ENCODE measurements around the gene ZNF511.

ZNF511 gene

DNA sequence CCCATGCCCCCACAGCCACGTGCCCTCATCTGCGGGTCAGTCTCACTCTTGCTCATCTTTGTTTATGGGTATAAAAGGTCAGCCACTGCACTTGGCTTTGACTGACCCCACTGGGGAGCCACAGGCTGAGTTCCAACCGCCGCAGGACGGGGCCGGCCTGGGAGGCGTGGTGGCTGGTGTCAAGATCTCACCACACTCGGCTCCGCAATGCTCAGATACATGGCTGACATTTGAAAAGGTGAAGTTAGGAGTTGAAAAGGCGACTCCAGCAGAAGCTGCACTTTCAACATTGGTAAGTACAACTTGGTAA is 14.9 kb upstream of the ZNF511 start:
- no peak for DNase-seq

DNA sequence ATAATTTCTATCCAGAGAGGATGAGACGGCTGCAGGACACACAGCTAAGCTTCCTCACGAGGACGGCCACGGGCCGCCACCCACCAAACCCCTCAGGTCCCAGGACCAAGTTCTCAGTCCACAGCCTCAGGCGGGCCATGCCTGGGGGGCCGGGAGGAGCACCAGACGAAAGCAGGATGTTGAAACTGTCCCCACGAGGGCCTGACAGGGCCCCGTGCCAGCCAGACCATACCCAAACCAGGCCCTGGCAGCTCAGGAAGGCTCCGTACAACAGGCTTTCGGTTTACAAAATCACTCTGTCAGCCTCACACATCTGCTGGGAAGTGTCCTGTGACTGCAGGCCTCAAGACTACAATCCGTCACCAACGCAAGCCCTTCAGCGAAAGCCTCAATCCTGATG is 14.5 kb upstream of the ZNF511 start:
- DNase-seq = no peak

DNA sequence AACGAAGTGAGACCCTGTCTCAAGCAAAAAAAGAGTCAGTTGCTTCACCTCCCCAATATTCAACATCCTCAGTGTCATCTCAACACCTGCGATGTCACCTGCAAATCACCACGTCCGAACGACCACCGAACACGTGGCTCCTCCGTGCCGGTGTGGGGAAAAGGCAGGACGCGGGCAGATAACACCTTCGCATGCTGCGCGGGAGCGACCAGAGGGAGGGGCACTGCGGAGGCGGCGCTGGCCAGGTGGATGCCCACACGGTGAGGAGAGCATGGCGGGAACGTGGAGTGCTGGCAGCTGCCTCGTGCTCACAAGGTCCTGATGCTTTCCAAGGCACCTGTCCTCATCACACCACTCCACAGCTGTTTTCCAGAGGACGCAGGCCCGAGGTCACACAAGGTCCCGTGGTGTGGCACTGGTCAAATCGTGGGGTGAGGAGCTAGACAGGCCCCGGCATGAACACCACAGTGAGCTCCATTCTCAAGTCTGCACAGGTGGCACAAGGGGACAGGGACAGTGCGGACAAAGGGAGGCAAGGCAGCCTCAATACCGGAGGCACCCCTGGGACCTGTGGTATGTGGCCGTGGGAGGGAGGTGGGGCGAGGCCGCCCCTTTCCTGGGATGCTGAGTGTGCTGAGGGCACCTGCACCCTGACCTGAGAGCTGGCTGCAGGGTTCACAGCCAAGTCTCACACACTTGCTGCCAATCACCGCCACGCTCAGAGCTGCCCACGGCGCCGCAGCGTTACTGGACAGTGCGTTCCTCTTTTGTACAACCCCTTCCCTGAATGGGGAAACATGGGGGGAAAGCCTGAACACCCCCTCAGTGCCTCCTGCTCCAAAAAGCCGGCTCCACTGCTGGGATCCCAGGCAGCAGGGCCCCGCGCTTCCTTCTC is 13.0 kb upstream of the ZNF511 start:
- no peak for DNase-seq

DNA sequence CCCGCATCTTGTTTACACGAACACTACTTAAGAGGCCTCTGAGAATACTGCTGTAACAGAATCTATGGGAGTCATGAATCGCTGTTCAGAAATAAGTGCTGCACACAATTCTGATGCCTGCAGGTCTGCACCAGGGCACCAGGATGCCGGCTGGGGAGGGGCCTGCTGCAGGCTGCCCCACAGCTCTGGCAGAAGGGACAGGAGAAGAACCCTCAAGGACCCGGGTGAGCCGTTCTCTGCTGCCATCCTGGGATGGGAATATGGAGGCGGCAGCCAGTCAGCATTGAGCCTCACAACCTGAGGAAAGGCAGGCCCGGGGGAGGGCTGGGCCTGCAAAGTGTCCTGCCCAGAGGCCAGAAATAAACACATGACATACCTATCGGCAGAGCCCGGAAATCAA is 11.2 kb upstream of the ZNF511 start:
- DNase-seq = no peak

DNA sequence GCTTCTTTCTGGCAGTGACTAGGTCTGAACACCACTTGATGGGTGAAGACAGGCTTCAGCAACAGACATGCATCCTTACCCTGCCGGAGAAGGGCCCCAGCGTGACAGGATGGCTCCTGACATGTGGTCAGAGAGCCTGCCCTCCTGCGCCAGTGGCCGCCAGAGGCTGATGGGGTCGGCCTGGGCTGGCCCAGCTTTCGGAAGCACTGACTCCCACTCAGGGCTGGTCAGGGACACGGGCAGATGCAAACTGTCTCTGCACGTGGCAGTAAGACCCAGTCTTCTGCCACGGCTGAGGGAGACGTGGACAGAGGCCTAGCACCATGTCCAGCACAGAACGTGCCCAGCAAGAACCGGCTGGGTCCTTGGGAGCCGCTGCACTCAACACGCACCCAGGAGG is 10.2 kb upstream of the ZNF511 start:
- DNase-seq = no peak

DNA sequence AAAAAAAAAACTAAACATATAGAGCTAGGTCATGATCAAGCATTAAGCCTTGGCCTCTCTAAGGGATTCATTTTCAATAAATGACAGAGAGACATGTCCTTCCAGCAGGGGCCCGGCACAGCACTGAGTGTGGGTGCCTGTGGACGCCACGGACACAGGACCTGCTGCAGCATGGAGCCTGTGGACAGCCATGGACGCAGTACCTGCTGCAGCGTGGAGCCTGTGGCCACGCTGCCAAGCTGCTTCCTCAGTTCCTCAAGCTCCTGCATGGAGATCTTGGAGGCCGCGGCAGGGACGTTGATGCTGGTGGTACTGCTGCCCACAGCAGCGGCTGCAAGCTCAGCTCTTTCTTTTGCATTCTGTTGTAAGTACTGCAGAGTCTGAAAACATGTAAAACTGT is 9.5 kb upstream of the ZNF511 start:
- DNase-seq = no peak

DNA sequence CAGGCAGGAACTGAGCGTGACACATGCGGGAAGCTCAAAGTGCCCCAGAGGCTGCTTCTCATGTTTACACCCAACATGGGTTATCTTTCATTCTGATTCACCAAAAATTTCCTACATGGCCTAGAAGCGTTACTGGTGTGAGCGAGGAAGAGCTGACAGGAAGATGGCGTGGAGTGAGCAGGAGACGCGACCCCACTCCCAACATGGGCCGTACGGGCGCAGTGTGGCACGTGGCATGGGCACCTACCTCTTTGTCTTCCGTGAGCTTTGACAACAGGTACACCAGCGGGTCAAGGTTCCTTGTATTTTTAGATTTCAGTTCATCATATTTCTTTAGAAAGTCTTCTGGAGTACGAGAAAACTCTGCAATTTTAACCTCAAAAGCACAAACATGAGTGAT is 9.0 kb upstream of the ZNF511 start:
- no peak for DNase-seq

DNA sequence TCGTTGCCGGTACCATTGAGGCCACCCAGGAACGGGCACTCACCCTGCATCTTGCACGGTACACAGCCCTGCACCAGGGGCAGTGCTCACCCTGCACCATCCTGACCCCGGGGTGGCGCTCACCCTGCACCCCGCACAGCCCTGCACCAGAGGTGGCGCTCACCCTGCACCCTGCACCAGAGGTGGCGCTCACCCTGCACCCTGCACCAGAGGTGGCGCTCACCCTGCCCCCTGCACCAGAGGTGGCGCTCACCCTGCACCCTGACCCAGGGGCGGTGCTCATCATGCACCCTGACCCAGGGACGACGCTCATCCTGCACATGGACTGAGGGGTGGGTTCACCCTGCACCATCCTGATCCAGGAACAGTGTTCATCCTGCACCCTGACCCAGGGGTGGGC is 6.5 kb upstream of the ZNF511 start:
- no peak for DNase-seq

DNA sequence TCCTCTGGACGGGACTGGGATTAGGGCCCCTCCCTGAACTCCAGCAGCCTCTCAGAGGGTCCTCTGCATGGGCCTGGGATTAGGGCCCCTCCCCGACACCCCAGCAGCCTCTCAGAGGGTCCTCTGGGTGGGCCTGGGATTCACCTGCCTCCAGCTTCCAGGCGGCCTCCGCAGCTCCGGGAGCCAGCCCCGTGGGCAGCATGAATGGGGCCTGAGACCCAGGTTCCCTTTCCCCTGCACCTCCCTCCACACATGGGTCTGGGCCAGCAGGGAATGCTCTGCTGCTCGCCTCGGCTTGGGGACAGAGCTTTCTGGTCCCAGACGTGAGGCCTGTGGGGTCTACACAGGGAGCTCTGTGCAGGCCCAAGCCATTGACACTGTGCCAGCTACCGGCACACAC is 5.5 kb upstream of the ZNF511 start:
- DNase-seq = no peak

DNA sequence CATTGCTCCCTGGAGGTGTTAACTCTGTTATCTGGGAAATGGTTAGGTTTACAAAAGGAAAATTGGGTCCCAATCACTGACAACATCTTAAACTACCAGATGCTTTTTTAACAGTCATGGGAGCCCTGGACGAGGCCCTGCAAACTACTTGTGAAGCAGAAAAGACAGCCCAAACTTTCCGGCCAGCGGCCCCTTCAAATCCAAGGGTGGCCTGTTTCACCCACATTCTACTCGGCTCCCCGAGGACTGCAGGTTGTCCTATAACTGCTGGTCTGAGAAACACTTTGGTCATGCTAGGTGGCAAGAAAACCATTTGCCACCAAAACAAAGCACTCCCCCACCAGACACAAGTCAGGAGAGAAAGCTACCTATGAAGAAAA is 2.6 kb upstream of the ZNF511 start:
- no peak for DNase-seq

DNA sequence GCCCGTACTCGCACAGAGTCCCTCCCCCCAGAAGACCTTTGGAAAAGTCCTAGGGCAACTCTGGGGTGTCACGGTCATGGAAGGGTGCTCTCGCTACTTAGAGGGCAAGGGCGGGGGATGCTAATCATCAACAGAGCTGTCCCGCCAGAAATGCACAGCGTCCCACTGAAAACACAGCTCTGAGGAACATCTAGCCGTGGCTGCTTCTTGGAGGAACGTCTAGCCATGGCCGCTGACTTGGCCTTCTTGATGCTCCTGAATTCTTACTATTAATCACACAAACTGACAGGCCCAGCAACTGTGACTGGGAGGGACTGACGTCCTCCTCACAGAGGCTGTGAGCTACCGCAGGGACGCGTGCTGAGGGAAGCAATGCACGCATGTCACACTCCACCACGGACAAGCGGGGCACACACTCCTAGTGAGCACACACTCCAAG is 1.8 kb upstream of the ZNF511 start:
- DNase-seq = no peak

DNA sequence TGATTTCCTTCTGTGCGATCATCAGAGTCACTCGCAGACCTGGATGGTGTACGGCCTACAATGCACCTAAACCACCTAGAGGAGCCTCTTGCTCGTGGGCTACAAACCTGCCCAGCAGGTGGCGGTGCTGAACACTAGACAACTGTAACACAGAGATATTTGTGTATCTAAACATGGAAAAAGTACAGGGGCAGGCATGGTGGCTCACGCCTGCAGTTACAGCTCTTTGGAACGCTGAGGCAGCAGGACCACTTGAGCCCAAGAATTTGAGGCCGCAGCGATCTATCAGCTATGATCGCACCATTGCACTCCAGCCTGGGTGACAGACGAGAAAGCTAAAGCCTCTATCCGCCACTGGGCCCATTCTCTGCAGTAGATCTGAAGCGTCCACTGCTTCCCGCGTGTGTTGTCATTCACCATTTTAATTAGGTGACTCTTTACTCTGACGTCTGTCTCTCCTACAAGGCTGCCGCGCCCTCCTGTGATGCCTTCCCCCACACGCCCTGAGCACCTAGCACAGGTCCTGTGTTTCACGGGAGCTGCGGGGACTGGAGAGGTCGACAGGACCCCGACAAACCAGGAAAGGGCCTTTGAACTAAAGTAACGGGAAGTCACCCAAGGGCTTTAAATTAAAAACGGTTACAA is 816 bp upstream of the ZNF511 start:
- DNase-seq = peak; percentile 51

DNA sequence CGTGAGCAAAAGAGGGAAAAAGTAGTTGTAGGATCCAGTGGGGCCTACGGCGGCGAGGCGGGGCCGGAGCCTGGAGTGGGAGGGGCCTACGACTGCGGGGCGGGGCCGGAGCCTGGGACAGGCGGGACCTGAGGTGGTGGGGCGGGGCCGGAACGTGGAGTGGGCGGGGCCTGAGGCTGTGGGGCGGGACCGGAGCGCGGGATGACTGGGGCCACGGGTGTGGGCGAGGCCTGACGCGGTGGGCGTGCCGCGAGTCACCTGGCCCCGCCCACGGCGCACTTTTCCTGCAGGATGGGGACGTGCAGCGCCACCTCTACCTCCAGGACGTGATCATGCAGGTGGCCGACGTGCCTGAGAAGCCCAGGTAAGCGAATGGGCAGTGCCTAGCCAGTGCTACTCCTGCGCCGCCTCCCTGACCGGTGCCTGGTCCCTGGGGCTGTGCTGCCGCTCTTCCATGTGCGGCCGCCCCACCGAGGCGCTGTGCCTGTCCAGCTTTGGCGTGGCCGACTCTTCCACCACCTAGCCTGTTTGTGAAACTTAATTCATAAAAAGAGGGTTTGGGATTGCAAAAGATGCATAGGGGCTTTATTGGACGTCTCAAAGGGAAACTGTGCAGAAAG is 496 bp downstream of the ZNF511 start:
- DNase-seq = peak; percentile 87

DNA sequence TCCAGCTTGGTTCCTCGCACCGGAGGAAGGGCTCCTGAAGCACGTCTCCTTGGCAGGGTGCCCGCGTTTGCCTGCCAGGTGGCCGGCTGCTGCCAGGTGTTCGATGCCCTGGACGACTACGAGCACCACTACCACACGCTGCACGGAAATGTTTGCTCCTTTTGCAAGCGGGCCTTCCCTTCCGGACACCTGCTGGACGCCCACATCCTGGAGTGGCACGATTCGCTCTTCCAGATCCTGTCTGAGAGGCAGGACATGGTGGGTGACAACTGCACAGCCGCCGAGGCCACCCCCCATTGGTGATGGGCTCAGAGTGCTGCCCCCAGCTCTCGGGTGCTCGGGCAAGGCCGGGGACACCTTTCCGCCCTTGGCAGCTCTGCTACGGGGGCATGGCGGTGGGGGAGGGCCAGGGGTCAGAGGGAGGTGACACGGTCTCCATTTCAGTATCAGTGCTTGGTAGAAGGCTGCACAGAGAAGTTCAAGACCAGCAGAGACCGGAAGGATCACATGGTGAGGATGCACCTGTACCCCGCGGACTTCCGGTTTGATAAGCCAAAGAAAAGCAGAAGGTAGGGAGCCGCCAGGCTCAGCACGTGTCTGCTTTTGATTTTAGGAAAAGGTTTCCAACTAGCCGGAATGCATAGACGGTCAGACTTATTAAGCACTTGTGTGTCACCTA is 1.1 kb downstream of the ZNF511 start:
- no peak for DNase-seq

DNA sequence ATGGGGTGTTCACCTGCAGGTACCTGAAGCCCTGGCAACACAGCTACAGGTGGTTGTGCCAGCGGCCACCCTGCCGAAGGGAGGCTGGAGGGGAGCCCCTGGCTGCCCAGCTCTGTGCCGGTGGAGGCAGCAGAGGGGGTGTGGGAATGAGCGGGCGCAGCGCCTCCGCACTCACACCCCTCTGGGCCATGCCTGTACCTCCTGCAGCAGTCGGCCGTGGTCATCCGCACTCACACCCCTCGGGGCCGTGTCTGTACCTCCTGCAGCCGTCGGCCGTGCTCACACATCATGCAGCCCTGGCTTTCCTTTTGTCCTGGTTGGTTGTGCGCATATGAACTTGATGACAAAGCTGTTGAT is 1.7 kb downstream of the ZNF511 start:
- DNase-seq = no peak

DNA sequence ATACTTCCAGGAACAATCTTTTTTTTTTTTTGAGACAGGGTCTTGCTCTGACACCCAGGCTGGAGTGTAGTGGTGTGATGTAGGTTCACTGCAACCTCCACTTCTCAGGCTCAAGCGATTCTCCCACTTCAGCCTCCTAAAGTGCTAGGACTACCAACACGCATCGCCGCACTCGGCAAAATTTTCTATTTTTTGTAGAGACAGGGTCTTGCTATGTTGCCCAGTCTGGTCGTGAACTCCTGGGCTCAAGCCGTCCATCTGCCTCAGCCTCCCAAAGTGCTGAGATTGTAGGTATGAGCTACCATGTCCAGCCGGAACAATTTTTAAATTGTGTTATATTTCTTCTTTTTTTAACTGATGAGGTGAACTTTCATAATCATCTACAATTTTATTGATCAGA is 2.1 kb downstream of the ZNF511 start:
- DNase-seq = no peak

DNA sequence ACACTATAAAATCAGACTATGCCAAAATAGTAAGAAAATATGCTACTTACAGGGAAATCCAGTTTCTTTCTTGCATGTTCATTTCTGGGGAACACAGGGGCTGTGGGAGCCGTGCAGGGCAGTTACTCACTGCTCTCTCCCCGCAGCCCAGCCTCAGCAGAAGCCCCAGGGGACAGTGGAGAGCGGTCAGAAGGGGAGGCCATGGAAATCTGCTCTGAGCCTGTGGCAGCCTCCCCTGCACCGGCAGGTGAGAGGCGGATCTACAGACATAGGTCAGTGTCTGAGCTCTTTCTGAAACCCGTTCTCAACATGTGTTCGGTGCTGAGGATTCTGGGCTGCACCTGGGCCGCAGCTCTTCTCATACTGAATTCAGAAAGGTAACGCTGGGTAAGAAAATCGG is 2.9 kb downstream of the ZNF511 start:
- DNase-seq = no peak

DNA sequence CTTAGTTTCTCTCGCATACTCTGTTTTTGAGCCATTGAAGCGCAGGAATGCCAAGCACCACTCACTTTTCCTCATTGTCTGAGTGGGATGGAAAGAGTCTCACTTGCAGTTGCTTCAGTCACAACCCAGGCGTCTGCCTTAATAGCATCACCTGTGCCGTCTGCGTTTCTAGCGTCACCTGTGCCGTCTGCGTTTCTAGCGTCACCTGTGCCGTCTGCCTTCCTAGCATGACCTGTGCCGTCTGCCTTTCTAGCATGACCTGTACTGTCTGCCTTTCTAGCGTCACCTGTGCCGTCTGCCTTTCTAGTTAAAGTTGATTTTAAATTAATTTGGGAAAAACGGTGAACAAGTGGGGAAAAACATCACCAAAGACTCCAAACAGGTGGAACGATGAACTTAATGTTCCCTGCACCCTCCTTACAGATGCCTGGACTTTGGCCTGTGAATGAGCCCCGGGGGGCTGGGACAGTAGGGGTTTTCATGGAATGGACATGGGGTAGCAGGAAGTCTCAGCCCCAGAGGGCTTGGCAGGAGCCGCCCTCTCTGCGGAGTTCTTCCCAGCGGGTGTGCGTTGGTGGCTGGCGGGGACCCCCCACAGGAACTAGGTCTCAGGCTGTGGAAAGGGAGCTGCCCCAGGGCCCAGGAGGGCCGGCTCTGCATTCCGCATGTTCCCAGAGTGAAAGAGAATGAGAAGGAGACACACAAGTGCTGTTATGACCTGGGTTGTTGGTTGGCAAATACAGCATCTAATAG is 3.5 kb downstream of the ZNF511 start:
- DNase-seq = no peak

DNA sequence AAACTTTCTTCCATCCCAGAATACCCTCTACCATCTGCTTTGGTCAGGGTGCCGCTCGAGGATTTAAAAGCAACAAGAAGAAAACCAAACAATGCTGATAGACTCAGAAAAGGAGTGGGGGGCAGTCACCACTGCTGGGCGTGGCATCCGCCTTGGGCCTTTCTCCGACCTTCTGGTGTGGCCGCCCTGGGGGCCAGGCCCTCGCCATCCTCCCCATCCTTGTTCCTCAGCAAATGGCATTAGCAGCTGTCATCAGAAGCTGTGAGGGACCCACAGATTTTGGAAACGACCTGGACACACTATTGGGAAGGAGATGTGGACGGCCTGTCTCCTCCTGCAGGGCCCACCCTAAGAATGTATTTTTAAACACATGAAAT is 4.0 kb downstream of the ZNF511 start:
- DNase-seq = no peak

DNA sequence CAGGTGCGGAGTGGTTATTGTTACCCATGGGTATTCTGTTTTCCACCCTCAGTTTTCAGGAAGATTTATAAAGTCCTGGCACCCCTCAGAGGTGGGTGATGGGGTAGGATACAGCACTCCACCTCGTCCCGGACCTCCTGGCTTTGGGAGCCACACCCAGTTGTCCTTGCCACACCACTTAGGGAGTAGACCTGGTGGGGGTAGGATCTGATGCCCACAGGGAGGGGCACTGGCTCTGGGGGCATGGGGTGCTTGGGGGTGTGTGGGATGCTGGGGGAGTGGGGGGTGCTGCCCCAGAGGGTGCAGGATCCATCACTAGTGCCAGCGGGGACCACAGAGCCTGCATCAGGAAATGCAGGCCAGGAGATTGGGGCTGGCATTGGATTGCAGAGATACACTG is 4.5 kb downstream of the ZNF511 start:
- no peak for DNase-seq

DNA sequence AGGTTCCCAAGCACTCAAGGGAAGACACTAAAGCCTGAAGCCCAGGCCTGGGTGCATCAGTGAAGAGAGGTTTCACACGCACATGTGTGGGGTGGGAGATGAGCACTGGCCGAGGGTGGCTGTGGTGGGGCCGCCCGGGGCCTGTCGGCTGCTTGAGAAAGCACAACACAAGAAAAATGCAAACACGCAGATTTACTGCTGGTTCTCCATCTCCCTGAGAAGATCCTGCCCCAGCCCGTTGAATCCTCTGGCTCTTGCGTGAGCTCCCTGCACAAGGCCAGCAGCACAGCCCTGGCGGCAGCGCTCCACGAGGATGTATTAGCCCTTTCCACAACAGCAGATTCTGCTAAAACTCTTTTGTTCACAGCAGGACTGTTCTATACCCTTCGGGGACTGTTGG is 6.2 kb downstream of the ZNF511 start:
- no peak for DNase-seq

DNA sequence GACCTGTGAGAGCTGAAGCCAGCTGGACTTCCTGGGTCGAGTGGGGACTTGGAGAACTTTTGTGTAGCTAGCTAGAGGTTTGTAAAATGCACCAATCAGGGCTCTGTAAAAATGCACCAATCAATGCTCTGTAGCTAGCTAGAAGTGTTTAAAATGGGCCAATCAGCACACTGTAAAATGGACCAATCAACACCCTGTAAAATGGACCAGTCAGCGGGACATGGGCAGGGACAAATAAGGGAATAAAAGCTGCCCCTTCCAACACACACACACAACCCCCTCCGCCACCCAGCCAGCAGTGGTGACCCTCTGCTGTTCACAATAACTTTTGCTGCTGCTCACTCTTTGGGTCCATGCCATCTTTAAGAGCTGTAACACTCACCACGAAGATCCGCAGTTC is 7.1 kb downstream of the ZNF511 start:
- peak; percentile 11 for DNase-seq

DNA sequence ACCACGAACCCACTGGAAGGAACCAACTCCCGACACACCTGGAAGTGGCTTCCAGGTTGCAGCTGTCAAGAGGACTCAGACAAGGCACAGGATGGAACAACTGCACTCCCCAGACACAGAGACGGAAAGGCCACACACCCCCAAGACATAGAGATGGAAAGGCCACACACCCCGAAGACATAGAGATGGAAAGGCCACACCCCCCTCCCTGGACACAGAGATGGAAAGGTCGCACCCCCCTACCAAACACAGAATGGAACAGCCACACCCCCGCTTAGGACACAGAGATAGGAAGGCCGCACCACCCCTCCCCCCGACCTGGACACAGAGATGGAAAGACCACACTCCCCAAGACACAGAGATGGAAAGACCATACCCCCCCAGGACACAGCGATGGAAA is 7.6 kb downstream of the ZNF511 start:
- no peak for DNase-seq
